Measurements from ENCODE around the gene DISP3.

- TF ChIP-seq EZH2 (IDR thresholded peaks at IDR 0.05; ENCODE audit: insufficient read depth, poor library complexity, severe bottlenecking) (no peak), EZH2phosphoT487 (IDR thresholded peaks at IDR 0.05; ENCODE audit: insufficient read depth, low read depth) (no peak)
Measured at GRCh38 chr1:11450310-11450709, 28.6 kb upstream of the DISP3 start.

All from GM23248 (cell line).